Tongue (tissue), 2 donors: ENCODE data around the gene CDK14. TPM values are rescaled to one million over a fixed set of nuclear protein-coding genes. Genes with fewer than 3 reads are reported as not detected.
"Not testable (repeated sequence)": the region's sequence is repeated elsewhere in the genome, so short reads cannot be mapped to it uniquely, and the experiment has no call there.

Experiments
- DNase-seq: peaks from one replicate; pipeline ENCODE4 v3.0.0-alpha.2; 2015
- total RNA-seq: library from RNA; depleted of rRNA; stranded (reverse); fragments of >200 nt; gene quantifications from one replicate; pipeline ENCODE4 v1.2.3, GENCODE V29; 2014

CDK14 gene
- total RNA-seq, 1 donor from 2014 or later, result 29.3 TPM

DNA sequence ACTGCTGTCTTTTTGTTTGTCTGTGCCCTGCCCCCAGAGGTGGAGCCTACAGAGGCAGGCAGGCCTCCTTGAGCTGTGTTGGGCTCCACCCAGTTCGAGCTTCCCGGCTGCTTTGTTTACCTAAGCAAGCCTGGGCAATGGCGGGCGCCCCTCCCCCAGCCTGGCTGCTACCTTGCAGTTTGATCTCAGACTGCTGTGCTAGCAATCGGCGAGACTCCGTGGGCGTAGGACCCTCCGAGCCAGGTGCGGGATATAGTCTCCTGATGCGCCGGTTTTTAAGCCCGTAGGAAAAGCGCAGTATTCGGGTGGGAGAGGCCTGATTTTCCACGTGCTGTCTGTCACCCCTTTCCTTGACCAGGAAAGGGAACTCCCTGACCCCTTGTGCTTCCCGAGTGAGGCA is 43.6 kb downstream of the CDK14 start:
- not testable (repeated sequence) for DNase-seq

DNA sequence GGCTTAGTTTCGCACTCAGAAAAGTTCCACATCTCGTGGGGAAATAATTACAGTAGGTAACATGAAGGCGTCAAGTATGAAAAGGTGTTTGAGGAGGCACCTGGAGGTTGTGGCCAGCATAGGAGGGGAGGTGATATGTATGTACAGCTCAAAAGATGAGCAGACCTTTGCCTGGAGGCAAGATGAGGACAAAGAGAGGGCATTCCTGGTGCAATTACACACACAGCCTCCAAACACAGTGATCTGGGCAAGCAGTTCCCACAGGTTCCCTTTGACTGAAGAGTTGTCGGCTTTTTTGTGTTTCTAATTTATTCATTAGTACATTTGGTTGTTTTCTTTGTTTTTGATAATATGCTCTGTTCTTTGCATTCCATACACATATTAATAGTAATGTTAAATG is 46.9 kb downstream of the CDK14 start:
- no peak for DNase-seq

DNA sequence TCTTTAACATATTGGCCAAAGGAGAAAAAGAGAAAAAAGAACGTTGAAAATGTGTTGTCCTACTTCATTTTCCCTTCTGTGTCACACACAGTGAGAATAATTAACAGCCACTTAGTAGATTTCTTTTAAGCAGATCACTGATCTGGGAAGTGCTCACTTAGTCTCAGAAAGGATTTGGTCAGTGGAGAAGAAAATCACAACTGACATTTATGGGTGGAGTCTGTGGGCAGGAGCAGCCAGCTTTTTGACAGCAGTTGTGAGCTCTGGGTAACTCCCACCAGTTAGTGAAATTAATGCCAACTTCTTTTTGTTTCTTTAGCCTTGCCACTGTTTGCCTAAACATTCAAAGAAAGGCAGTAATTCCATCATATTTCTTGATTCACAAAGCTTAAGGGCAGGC is 49.7 kb downstream of the CDK14 start:
- no peak for DNase-seq

DNA sequence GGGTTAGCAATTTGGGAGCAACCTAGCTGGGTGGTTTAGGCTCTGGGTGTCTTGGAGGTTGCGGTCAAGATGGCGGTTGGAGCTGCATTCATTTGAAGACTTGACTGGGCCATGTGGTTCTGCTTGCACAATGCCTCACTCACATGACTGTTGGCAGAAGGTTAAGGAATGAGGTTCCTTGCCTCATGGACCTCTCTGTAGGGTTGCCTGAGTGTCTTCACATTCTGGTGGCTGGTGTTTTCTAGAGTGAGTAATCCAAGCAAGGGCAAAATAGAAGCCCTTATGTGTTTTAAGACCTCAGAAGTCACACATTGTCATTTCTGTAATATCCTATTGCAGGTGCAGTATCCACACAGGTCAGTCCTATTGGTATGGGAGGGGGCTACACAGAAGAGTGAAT is 52.0 kb downstream of the CDK14 start:
- DNase-seq, result no peak

DNA sequence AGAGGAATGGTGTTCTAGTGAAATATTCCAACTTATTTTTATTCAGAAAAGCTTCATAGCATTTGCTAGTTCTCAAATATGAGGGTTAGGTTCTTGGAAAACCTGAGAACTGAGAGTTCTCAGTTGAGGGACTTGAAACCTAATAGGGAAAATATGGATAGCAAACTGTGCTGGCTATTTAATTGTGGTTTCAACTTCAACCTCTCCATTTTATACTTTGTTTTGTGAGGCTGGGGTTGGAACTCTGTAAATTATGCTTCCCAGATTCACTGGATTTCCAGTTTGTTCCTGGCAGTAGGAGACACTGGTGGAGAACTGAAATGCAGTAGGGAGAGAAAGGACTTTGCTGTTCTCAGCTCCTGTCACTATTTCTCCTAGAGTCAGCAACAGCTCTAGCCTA is 52.7 kb downstream of the CDK14 start:
- DNase-seq, result no peak

DNA sequence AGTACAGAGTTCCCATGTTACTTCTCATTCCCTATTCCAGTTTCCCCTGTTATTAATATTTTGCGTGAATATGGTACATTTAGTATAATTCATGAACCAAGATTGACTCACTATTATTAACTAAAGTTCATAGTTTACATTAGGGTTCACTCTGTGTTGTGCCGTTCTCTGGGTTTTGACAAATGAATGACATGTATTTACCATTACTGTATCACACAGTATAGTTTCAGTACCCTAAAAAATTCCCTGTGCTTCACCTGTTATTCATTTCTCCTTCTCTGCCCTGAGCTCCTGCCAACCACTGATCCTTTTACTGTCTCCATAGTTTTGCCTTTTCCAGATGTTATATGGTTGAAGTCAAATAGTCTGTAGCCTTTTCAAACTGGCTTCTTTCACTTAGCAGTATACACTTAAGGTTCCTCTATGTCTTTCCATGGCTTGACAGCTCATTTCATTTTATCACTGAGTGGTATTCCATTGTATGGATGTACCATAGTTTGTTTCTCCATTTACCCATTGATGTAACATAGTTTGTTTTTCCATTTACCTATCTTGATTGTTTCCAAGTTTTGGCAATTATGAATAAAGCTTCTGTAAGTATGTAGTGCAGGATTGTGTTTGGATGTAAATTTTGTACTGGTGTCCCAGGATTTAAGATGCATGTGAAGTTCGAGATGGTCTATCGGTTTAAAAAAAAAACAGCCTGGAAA is 58.8 kb downstream of the CDK14 start:
- no peak for DNase-seq

DNA sequence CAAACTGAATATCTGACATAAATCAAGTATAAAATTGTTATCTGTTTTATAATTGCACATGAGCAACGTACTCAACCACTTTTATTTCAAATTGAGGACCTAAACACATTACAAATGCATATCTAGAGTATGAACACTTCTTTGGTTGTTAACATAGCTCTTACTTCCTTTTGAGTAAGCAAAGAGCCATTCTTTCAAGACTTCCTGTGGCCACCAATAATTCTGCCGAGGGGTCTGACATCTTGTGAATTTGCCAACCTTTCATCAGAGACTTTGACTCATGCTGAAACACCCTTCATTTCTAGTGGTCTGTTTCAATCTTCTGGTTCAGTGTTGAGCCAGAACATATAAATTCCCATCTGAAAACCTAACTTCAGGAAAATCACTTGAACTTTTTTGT is 59.4 kb downstream of the CDK14 start:
- no peak for DNase-seq

DNA sequence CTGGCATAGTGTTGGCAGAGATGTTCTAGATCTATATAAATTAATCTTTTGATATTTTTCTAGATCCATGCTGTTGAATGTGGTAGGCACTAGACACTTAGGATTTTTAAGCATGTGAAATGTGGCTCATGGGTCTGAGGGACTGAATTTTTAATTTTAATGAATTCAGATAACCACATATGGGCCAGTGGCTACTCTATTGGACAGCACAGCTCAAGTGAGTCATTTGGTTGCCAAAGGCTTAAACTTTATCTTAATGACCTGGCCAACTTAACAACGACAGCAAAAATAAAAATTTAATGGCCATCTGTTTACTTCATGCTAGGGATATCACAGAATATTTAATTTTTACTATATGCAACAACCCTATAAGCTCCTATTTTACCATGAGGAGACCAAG is 61.4 kb downstream of the CDK14 start:
- DNase-seq, result no peak

DNA sequence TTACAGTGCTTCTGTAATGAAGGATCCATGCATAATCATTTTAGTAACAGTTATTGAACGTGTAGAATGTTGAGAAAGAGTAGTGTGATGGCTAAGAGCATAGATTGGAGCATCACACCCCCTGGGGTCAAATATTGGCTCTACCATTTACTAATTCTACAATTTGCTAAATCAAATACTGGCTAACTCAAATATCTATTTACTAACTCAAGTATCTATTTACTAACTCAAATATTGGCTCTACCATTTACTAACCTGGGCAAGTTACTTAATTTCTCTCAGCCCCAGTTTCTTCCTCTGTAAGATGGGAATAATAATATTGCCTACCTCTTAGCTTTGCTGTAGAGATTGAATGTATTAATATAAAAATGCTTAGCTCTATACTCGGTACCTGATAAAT is 64.0 kb downstream of the CDK14 start:
- DNase-seq, result no peak

DNA sequence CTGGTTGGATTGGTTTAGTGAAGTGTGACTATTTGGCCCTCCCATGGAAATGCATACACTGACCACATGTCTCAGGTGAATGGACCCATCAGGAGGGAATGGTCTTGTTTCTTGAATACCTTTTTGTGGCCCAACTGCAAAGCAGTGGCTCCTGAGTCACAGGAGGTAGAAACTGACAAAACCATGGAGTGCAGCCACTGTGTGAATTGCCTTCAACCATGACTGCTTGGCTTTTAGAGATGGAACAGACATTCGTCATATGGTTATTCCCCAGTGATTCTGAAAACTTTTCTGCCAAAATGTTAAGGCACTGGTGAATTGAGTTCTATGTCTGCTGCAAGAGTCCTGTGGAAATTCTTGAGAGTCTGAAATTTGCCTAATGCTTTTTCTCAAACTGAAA is 64.7 kb downstream of the CDK14 start:
- DNase-seq, result peak; percentile 18

DNA sequence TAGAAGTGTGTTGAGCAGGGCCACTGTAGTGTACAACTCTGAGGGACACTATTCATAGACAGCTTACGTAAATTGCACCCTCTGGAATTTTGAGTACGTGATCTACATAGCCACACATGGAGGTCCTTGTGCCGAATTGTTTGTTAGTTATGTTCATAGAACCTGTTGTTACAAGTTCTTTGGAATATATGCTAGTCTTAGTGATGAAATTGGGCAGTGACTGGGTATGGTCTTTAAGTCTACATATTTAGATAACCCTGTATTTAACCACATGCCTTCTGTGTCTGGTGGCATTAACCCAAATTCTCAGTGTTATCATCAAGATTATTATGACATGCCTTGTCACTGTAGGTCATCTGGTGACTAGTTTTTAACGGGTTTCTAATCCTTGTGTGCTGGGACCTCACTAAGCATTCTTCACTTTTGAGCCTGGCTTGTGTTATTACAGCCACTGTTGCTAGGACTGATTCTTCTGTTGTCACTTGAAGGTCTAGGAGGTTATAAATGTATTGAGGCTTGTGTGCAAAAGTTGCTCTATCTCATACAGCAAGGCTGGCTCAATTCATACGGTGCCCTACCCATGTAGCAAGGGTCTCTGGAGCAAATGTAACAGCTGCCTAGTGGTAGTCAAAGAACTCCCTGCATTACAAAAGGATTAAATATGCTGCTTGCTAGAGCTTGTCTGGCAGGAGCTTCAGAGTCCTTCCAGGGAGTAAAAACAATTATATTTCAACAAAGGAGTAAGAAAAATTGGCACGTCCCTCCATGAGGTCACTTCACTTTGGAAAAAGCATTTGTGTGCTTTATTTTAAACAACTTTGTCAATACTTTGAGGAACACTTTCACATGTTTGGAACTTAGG is 65.4 kb downstream of the CDK14 start:
- DNase-seq, result peak; percentile 82

DNA sequence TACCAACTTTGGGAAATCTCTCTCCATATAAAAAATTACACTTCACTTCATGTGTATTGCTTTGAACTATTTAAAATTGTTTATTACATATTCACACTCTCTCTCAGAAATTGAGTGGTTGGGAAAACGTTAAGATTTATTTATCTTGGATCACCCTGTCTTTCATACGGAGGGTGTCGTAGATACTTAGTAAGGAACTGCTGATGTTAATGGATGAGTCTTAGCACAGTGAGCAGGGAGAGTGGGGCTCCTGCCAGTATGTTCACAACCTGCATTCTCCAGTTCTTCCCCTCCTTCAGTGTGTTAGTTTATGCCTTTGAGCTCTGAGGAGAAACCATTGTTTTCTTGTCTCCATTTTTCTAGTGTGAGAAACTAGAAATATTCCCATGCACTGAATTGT is 67.1 kb downstream of the CDK14 start:
- no peak for DNase-seq

DNA sequence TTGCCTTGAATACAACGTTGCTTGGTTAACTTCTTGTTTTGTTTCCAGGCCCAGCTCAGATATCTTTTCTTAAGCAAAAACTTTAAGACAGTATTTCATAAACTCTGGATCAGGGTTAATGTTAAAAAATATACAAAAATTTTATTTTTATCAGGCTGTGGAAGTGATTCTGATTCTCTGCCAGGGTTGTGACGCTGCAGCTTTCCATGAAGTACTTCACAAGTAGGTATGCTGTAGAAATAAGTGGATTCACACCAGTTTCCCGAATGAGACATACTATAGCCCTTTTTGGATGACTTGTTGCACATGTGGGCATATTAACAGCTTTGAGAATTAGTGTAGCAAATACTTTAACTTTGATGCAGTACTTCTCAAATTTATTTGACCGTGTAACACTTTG is 70.1 kb downstream of the CDK14 start:
- DNase-seq, result no peak

DNA sequence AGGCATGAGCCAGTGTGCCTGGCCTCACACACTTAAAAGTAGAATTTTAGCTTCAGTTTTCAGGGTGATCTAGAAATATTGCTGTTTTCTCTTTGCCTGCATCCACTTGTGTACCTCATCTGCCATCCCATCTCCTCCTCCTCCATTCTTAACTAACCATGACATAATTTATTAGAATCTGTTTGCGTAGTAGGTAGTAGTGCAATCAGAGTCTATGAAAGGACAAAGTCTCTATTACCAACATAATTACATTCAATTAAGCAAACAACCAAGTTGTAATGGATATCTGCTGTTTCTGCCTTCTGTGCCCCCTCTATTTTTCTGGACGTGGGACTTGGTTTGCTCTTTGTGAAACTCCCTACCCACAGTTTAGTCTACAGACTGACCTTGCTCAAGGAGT is 72.9 kb downstream of the CDK14 start:
- no peak for DNase-seq

DNA sequence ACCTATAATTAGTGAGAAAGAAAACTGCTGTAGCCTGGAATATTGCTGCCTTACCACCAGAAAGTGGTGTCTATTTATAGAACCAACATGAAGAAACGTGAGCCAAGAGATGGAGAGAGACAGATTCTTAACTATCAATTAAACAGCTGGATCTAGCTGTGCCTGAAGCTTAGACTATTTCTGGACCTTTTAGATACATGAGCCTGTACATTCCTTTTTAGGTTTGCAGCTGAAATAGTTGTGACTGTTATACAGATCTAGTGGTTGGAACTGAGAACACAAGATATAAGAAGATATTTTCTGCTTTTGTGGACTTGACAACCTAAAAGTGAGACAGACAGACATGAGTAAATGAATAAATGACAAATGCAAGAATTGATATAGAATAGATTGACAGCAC is 73.4 kb downstream of the CDK14 start:
- no peak for DNase-seq

DNA sequence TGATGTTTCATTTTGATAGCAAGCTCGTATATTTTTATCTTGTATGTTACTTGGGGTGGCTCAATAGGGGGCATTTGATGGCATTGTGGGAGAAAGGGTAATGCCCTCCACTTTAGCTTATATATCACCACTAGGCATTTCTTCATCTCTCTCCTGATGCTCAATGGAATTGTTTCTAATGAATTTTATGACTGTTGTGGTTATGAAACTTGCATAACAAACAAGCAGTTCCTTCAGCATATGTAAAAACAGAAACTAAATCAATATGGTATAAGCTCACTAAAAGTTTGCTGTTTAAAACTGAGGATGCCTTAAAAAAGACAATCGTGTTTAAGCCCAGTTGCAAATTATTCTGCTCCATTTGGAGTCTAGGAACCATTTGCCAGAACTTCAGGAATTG is 75.5 kb downstream of the CDK14 start:
- no peak for DNase-seq

DNA sequence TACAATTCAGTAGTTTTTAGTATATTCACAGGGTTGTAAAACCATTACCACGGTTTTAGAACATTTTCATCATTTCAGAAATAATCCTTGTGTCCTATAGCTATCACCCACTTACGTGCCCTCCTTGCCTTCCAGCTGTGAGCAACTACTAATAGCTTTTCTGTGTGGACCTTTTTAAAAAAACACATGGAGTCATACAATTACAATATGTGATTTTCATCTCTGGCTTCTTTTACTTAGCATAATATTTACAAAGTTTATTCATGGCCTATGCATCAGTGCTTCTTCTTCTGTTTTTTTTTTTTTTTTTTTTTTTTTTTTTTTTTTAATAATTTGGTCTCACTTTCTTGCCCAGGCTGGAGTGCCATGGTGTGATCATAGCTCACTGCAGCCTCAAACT is 76.1 kb downstream of the CDK14 start:
- DNase-seq, result no peak

DNA sequence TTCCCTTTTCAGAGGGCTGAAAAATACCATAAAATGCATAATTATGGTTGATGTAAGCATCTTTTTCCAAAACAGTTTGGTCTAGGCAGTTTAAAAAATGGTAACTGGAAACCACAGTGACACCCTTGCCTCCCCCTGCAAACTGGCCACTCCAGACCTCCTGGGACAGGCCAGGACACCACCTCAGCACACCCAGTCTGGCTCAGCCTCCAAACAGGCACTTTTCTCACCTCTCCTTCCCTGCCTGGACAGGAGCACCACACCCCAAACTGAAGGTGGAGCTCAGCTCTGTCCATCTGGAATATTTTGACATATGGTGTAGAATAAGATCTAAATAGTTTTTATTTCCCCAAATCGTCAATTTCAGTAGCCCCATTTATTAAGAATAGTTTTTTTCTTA is 78.5 kb downstream of the CDK14 start:
- no peak for DNase-seq

DNA sequence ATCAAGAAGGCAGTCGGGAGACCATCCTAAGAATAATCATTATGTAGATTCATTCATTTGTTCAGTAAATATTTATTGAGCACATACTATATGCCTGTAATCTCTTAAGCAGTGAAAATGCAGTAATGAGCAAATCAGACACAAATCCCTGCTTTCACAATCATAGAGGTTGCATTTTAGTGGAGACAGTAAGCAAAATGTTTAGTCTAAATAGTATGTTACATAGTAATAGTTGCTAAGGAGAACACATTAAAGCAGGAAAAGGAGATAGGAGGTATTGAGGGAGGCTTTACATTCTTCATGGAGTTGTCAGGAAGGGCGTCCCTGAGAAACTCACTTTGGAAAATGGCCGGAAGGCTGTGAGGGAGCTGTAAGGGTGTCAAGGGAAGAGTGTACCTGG is 79.9 kb downstream of the CDK14 start:
- DNase-seq, result no peak

DNA sequence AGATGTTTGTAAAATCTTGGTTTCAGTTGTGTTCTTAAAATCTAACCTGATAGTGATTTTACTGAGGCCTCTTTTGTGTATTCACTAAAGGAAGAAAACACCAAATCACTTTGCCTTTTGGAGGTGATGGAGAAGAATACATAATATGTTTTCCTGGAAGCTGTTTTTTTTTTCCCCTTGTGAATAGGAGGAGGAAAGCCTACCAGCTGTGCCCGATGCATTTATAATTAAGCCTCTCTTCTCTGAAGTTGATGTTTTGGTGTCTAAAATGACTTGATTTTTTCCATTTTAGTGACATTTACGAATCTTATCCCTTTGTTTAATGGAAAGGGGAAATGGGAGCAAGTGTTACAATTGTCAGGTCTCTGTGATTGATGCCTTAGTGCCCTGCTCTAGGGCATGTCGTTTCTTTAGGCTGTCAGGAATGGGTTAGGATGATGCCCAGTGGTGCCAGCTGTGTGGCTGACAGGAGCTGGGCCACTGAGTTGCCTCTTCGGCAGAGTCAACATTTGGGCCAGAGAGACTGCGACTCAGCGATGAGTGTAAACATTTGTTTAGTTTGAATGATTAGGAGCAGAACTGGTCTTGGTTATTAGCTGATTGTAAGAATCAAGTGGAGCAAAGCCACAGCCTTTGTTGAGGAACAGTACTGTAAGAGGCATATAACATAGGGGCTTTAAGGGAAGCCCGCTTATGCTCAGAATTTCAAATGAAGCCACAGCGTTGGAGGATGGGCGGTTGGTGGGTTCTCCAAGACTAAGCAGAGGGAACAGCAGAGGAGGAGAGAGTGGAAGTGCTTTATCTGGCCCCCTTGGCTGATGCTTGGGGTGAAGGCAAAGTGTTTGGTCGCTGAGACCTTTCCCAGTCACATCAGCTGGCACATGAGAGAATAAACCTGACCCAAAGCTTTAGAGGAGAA is 81.6 kb downstream of the CDK14 start:
- no peak for DNase-seq

DNA sequence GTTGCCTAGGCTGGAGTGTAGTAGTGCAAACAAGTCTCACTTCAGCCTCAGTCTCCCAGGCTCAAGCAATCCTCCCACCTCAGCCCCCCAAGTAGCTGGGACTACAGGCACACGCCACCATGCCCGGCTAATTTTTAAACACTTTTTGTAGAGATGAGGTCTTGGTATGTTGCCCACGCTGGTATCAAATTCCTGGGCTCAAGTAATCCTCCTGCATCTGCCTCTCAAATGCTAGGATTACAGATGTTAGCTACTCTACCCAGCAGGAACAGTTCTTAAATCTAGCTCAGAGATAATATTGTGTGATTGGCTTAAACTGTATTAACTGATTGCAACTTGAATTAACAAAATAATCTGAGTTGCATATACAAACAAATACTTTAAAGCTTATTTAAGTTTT is 82.9 kb downstream of the CDK14 start:
- peak; percentile 67 for DNase-seq

DNA sequence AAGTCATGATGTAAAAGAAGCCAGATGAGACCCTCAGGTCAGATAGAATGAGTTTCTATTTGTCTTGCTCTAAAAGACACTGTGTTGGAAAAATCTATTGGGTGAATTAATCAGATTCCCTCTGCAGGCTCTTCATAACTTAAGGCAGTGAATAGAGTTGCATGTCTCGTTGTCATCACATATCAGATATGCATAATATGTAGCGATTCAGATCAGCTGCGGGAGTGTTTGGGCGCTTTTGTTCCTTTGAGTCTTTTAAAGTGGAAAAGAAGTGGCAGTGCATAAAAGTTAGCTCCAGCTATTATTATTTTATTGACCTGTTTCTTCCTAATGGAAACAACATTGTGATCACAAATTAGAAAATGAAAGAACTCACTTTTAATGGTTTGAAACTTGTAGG is 84.4 kb downstream of the CDK14 start:
- no peak for DNase-seq
